ENCODE measurements around the gene MAT2B. TPM values are rescaled to one million over a fixed set of nuclear protein-coding genes. Genes with fewer than 3 reads are reported as not detected.

The MAT2B gene
- polyA plus RNA-seq, 1 of the 3 experiments (the other 2 are of a cell fraction), result 30.1 TPM

GRCh38 chr5:163512526-163512925 is 7.1 kb downstream of the MAT2B start (continued):
- TF ChIP-seq USF1 (IDR thresholded peaks at IDR 0.05; ENCODE audit: borderline replicate concordance, low read depth), result no peak

- no peak for TF ChIP-seq TCF12 (IDR thresholded peaks at IDR 0.05)
- no peaks in the 10 kb centered on the region for H3K79me2 ChIP-seq (ENCODE audit: insufficient read depth)
- WGBS (ENCODE audit: low lambda C conversion rate), result 76% methylated on average over 1 of the region's 1 CpG
- H2AFZ ChIP-seq (ENCODE audit: low read depth), result no peak overlapping the region
- peaks cover 12% of the 10 kb centered on the region for H3F3A ChIP-seq (replicated peaks; ENCODE audit: insufficient read depth)
- H4K20me1 ChIP-seq (ENCODE audit: insufficient read depth), result no peaks in the 10 kb centered on the region
- H3K27me3 ChIP-seq (ENCODE audit: insufficient read depth), result no peaks in the 10 kb centered on the region
- peaks cover 7 to 15% of the 10 kb centered on the region in 2 experiments for H3K36me3 ChIP-seq (replicated peaks in 1 of 2; ENCODE audit: control insufficient read depth in 1 of 2, insufficient read depth in 2 of 2, low read length in 1 of 2)
- H3K4me1 ChIP-seq (ENCODE audit: control insufficient read depth in 1 of 2, insufficient read depth in 2 of 2, low read depth in 1 of 2, low read length in 1 of 2), result no peaks in the 10 kb centered on the region
- no peak overlapping the region for H3K27ac ChIP-seq (ENCODE audit: low read depth in 2 of 2, low read length in 1 of 2)
- DNase-seq, result no peak
- H3K9ac ChIP-seq, result no peak overlapping the region
- no peaks in the 10 kb centered on the region for H3K9me3 ChIP-seq
- ChIA-PET CTCF (no interaction called here), POLR2A (no interaction called here)
- H3K4me2 ChIP-seq, result no peak overlapping the region
- H3K9me2 ChIP-seq, result no peaks in the 10 kb centered on the region
- H3K4me3 ChIP-seq (ENCODE audit: low read depth in 2 of 2, low read length in 1 of 2), result no peak overlapping the region
Measured at GRCh38 chr5:163525096-163525495, 19.7 kb downstream of the MAT2B start.

DNA sequence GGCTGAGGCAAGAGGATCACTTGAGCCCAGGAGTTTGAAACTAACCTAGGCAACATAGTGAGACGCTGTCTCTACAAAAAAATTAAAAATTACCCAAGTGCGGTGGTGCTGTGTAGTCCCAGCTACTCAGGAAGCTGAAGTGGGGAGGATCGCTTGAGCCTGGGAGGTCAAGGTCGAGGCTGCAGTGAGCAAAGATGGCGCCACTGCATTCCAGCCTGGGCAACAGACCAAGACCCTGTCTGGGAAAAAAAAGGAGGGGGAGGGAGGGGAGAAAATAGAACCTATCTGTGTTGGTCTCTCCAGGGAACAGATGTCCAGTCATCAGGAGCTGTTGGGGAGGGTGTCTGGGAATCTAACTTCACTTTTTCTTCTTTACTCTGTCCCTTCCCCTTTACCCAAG is 24.3 kb downstream of the MAT2B start:
- 72% methylated on average over 5 of the region's 5 CpGs for WGBS (ENCODE audit: low lambda C conversion rate)
- CTCF ChIA-PET, result interaction anchor here (1.2 to 1.5 kb wide), 4 partner anchors 13 to 56 kb away, joined by 3 to 4 read pairs (median 4); no protein-coding TSS in a partner anchor

GRCh38 chr5:163531272-163531671 is 25.9 kb downstream of the MAT2B start:
- Histone ChIP-seq H3K79me2 (ENCODE audit: insufficient read depth) (no peaks in the 10 kb centered on the region), H3K27ac (ENCODE audit: low read depth in 2 of 2, low read length in 1 of 2) (no peak overlapping the region; a peak in 1 of 4 replicates), H3K4me1 (ENCODE audit: control insufficient read depth in 1 of 2, insufficient read depth in 2 of 2, low read depth in 1 of 2, low read length in 1 of 2) (peaks cover 0 to 17% of the 10 kb centered on the region in 2 experiments; a peak in 2 of 4 replicates), H4K20me1 (ENCODE audit: insufficient read depth) (no peaks in the 10 kb centered on the region), H3K9ac (no peak overlapping the region), H3F3A (replicated peaks; ENCODE audit: insufficient read depth) (no peaks in the 10 kb centered on the region), H3K27me3 (ENCODE audit: insufficient read depth) (no peaks in the 10 kb centered on the region), H3K9me2 (no peaks in the 10 kb centered on the region), H3K4me2 (no peak overlapping the region), H3K36me3 (replicated peaks in 1 of 2; ENCODE audit: control insufficient read depth in 1 of 2, insufficient read depth in 2 of 2, low read length in 1 of 2) (no peaks in the 10 kb centered on the region), H3K4me3 (ENCODE audit: low read depth in 2 of 2, low read length in 1 of 2) (no peak overlapping the region), H2AFZ (ENCODE audit: low read depth) (no peak overlapping the region), H3K9me3 (no peaks in the 10 kb centered on the region)
- CTCF ChIA-PET, result interaction anchor here (1.5 kb wide), 1 partner anchor 12 kb away, joined by 3 read pairs; no protein-coding TSS in a partner anchor
- POLR2A ChIA-PET, result no interaction called here
- no peak for DNase-seq
- TF ChIP-seq, protein P1, sequence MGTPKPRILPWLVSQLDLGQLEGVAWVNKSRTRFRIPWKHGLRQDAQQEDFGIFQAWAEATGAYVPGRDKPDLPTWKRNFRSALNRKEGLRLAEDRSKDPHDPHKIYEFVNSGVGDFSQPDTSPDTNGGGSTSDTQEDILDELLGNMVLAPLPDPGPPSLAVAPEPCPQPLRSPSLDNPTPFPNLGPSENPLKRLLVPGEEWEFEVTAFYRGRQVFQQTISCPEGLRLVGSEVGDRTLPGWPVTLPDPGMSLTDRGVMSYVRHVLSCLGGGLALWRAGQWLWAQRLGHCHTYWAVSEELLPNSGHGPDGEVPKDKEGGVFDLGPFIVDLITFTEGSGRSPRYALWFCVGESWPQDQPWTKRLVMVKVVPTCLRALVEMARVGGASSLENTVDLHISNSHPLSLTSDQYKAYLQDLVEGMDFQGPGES (IDR thresholded peaks at IDR 0.05; ENCODE audit: low read depth, low read length), result no peak
- TF ChIP-seq TCF12 (IDR thresholded peaks at IDR 0.05) (no peak), TEAD4 (IDR thresholded peaks at IDR 0.05; ENCODE audit: borderline replicate concordance, insufficient read depth) (no peak), FOXJ3 (CRISPR knock-in tag; IDR thresholded peaks at IDR 0.05) (no peak), ELF1 (IDR thresholded peaks at IDR 0.05) (no peak), RCOR1 (IDR thresholded peaks at IDR 0.05; ENCODE audit: low read length) (no peak)
- TF ChIP-seq, protein P2, sequence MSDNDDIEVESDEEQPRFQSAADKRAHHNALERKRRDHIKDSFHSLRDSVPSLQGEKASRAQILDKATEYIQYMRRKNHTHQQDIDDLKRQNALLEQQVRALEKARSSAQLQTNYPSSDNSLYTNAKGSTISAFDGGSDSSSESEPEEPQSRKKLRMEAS (IDR thresholded peaks at IDR 0.05; ENCODE audit: low read depth), result no peak
- TF ChIP-seq, protein P3, sequence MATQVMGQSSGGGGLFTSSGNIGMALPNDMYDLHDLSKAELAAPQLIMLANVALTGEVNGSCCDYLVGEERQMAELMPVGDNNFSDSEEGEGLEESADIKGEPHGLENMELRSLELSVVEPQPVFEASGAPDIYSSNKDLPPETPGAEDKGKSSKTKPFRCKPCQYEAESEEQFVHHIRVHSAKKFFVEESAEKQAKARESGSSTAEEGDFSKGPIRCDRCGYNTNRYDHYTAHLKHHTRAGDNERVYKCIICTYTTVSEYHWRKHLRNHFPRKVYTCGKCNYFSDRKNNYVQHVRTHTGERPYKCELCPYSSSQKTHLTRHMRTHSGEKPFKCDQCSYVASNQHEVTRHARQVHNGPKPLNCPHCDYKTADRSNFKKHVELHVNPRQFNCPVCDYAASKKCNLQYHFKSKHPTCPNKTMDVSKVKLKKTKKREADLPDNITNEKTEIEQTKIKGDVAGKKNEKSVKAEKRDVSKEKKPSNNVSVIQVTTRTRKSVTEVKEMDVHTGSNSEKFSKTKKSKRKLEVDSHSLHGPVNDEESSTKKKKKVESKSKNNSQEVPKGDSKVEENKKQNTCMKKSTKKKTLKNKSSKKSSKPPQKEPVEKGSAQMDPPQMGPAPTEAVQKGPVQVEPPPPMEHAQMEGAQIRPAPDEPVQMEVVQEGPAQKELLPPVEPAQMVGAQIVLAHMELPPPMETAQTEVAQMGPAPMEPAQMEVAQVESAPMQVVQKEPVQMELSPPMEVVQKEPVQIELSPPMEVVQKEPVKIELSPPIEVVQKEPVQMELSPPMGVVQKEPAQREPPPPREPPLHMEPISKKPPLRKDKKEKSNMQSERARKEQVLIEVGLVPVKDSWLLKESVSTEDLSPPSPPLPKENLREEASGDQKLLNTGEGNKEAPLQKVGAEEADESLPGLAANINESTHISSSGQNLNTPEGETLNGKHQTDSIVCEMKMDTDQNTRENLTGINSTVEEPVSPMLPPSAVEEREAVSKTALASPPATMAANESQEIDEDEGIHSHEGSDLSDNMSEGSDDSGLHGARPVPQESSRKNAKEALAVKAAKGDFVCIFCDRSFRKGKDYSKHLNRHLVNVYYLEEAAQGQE (IDR thresholded peaks at IDR 0.05; ENCODE audit: low read depth, low read length), result no peak
- 62% methylated on average over 3 of the region's 3 CpGs for WGBS (ENCODE audit: low lambda C conversion rate)

More for the DNA sequence above, 24.3 kb downstream of the MAT2B start:
- no peaks in the 10 kb centered on the region for H3K27me3 ChIP-seq (ENCODE audit: insufficient read depth)
- H4K20me1 ChIP-seq (ENCODE audit: insufficient read depth), result no peaks in the 10 kb centered on the region
- no peak for DNase-seq
- peaks cover 0 to 14% of the 10 kb centered on the region in 2 experiments; a peak in 2 of 4 replicates for H3K4me1 ChIP-seq (ENCODE audit: control insufficient read depth in 1 of 2, insufficient read depth in 2 of 2, low read depth in 1 of 2, low read length in 1 of 2)
- H3K36me3 ChIP-seq (replicated peaks in 1 of 2; ENCODE audit: control insufficient read depth in 1 of 2, insufficient read depth in 2 of 2, low read length in 1 of 2), result peaks cover 0 to 4% of the 10 kb centered on the region in 2 experiments
- no peak overlapping the region for H3K27ac ChIP-seq (ENCODE audit: low read depth in 2 of 2, low read length in 1 of 2)
- H3K79me2 ChIP-seq (ENCODE audit: insufficient read depth), result no peaks in the 10 kb centered on the region
- no peak for TF ChIP-seq POLR2AphosphoS5 (IDR thresholded peaks at IDR 0.05; ENCODE audit: low read depth, low read length)
- no peak for TF ChIP-seq CHD2 (IDR thresholded peaks at IDR 0.05; ENCODE audit: low read length, partially characterized antibody)
- H3F3A ChIP-seq (replicated peaks; ENCODE audit: insufficient read depth), result no peaks in the 10 kb centered on the region
- H2AFZ ChIP-seq (ENCODE audit: low read depth), result no peak overlapping the region
- H3K9me3 ChIP-seq, result no peaks in the 10 kb centered on the region
- H3K4me3 ChIP-seq (ENCODE audit: low read depth in 2 of 2, low read length in 1 of 2), result no peak overlapping the region
- no peaks in the 10 kb centered on the region for H3K9me2 ChIP-seq
- POLR2A ChIA-PET, result no interaction called here
- no peak overlapping the region for H3K4me2 ChIP-seq
- no peak overlapping the region for H3K9ac ChIP-seq

All from SK-N-SH (cell line).